ENCODE results near the gene FADS6.

- TF ChIP-seq CTCF (IDR thresholded peaks at IDR 0.05) (no peak), POLR2A (IDR thresholded peaks at IDR 0.05) (no peak)
These were observed 61.0 kb downstream of the FADS6 start for GRCh38 chr17:74832421-74832820.
